GM19438 (cell line): ENCODE measurements around the gene ZNF205.
"Not testable (repeated sequence)": the region's sequence is repeated elsewhere in the genome, so short reads cannot be mapped to it uniquely, and the experiment has no call there.

Experiments used
- ATAC-seq: cut with Tn5 transposase; IDR thresholded peaks from one replicate; pipeline ENCODE4 v1.9.1; 2021; ENCODE audit warnings: low read depth; ENCODE audit not compliant: unreplicated experiment

Gene ZNF205

GRCh38 chr16:3129137-3130131, 17.0 kb downstream of the ZNF205 start:
- ATAC-seq, result no peak

- ATAC-seq, result no peak
Measured at GRCh38 chr16:3131755-3132377, 19.5 kb downstream of the ZNF205 start.

GRCh38 chr16:3133844-3134243, 21.5 kb downstream of the ZNF205 start:
- ATAC-seq, result no peak

- ATAC-seq, result peak; percentile 86
Measured at GRCh38 chr16:3134338-3135125, 22.1 kb downstream of the ZNF205 start, which contains the start of gene ZNF213. TSS of gene ZNF213 (plus strand) at chr16:3135029. CDS start at chr16:3137281, 2,252 bp downstream.

- peak; percentile 26 for ATAC-seq
Measured at GRCh38 chr16:3135126-3135715, 22.8 kb downstream of the ZNF205 start.

- ATAC-seq, result no peak
Measured at GRCh38 chr16:3137267-3137666, 24.9 kb downstream of the ZNF205 start.

- no peak for ATAC-seq
Measured at GRCh38 chr16:3138342-3138741, 26.0 kb downstream of the ZNF205 start.

GRCh38 chr16:3138823-3139426, 26.5 kb downstream of the ZNF205 start:
- no peak for ATAC-seq

GRCh38 chr16:3139561-3139960, 27.2 kb downstream of the ZNF205 start:
- ATAC-seq, result not testable (repeated sequence)

GRCh38 chr16:3140603-3141427, 28.4 kb downstream of the ZNF205 start:
- no peak for ATAC-seq

- ATAC-seq, result no peak
Measured at GRCh38 chr16:3141781-3142311, 29.5 kb downstream of the ZNF205 start.

GRCh38 chr16:3142327-3142726, 29.9 kb downstream of the ZNF205 start:
- ATAC-seq, result no peak

GRCh38 chr16:3142770-3143169, 30.4 kb downstream of the ZNF205 start:
- ATAC-seq, result no peak

- no peak for ATAC-seq
Measured at GRCh38 chr16:3143189-3143588, 30.8 kb downstream of the ZNF205 start.

GRCh38 chr16:3143598-3144320, 31.4 kb downstream of the ZNF205 start:
- no peak for ATAC-seq

- ATAC-seq, result no peak
Measured at GRCh38 chr16:3144321-3144983, 32.1 kb downstream of the ZNF205 start.

- no peak for ATAC-seq
Measured at GRCh38 chr16:3145151-3145550, 32.8 kb downstream of the ZNF205 start.

GRCh38 chr16:3145660-3146059, 33.3 kb downstream of the ZNF205 start:
- no peak for ATAC-seq
